Endothelial cell of umbilical vein (primary cell): ENCODE data around the gene KLHL35.

ENCODE experiments used
- CTCF ChIP-seq, 2 donors: IDR thresholded peaks; 1 replicate in 1 of 2; 2 replicates in 1 of 2; pipeline ENCODE4 v1.5.1; 2011; ENCODE audit warnings: low read length in 2 of 2, mild to moderate bottlenecking in 2 of 2, moderate library complexity in 2 of 2, control low read depth in 1 of 2, inconsistent platforms in 1 of 2, low read depth in 1 of 2; ENCODE audit not compliant: insufficient read depth in 1 of 2; ENCODE audit errors: extremely low read depth in 1 of 2
- EZH2 ChIP-seq: IDR thresholded peaks from 2 replicates; pipeline ENCODE4 v1.6.1; 2012; ENCODE audit warnings: borderline replicate concordance, low read depth, mild to moderate bottlenecking, moderate library complexity, low read length, inconsistent platforms; ENCODE audit not compliant: severe bottlenecking
- MYC ChIP-seq: IDR thresholded peaks from one replicate; pipeline ENCODE4 v1.6.1; 2011; ENCODE audit warnings: mild to moderate bottlenecking, low read depth, low read length
- POLR2A ChIP-seq: IDR thresholded peaks from 2 replicates; pipeline ENCODE4 v1.6.1; 2012; ENCODE audit warnings: low read depth, mild to moderate bottlenecking, control low read depth, low read length
- TF ChIP-seq, protein P1 (sequence below): IDR thresholded peaks from 2 replicates; pipeline ENCODE4 v1.6.1; 2011; ENCODE audit not compliant: insufficient read depth, insufficient read length

DNA sequence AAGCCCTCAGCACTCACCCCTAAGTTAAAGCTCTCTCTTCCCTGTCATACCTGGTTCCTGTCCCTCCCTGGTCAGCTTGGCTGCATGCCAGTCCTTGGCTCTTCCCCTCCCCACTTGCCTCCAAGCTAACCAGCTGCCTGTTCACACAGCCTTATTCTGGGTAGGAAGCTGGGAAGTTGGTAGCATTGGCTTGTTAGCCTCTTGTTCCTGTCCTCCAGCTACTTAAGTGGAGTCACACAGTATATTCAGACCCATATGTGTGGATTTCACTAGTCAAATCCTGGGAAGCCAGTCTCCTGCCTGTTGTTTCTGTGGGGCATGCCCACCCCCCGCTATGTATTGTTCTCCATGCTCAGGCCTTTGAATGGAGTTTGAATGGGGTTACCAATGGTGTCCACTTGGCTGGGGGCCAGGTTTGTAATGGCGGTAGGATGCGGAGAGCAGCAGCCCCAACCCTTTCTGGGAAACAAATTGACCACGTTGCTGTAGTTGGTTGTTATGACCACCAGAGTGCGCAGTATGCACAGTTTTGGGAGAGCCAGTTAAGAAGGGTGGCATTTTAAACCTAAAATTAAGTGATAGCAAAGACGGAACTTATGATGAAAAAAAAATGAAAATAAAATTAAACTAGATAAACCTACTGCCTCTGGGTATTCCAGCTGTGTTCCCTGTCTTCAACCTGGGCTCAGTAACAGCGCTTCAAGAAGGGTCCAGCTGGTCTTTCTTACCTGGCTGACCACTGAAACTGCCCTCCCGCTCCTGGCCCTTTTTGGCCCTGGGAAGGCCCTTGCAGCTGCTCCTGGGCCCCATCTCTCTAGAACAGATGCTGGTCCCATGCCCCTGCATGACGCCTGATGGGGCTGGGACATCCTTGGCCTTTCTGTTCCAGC, 44.4 kb downstream of the KLHL35 start:
- TF ChIP-seq CTCF (IDR thresholded peaks at IDR 0.05; ENCODE audit: extremely low read depth in 1 of 2, insufficient read depth in 1 of 2, low read depth in 1 of 2, low read length in 2 of 2) (peak; percentile 63 to 72), POLR2A (no peak), EZH2 (no peak), MYC (no peak)
- TF ChIP-seq, protein P1, sequence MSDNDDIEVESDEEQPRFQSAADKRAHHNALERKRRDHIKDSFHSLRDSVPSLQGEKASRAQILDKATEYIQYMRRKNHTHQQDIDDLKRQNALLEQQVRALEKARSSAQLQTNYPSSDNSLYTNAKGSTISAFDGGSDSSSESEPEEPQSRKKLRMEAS, result peak; percentile 30
